WTC11 (cell line): ENCODE results near the gene LRP11.

Source experiments
- CTCF ChIP-seq: fragments of 200-600 bp; IDR thresholded peaks from 2 replicates; pipeline ENCODE4 v1.8.0; 2022; ENCODE audit warnings: antibody characterized with exemption
- NR2C2 ChIP-seq: sonication (generic); formaldehyde crosslinking; IDR thresholded peaks from 2 replicates; pipeline ENCODE4 v1.8.0; 2022; ENCODE audit warnings: mild to moderate bottlenecking, missing genetic modification reagents
- ZNF317 ChIP-seq: sonication (generic); formaldehyde crosslinking; IDR thresholded peaks from 2 replicates; pipeline ENCODE4 v1.8.1; 2023; ENCODE audit warnings: low read depth, mild to moderate bottlenecking, moderate library complexity, missing genetic modification reagents, borderline replicate concordance
- TF ChIP-seq, protein P1 (sequence below): sonication (generic); formaldehyde crosslinking; IDR thresholded peaks from 2 replicates; pipeline ENCODE4 v1.8.0; 2022; ENCODE audit warnings: mild to moderate bottlenecking, missing genetic modification reagents

DNA sequence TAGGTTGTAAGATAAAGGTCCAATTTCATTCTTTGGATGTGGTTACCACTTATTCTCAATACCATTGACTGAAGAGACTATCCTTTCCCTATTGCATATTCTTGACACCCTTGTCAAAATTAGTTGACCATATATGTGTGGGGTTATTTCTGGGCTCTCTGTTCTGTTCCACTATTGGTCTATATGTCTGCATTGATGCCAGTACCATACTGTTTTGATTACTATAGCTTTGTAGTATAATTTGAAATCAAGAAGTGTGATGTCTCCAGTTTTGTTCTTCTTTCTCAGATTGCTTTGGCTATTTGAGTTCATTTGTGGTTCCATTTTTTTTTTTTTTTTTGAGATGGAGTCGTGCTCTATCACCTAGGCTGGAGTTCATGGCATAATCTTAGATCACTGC is 8.1 kb upstream of the LRP11 start:
- TF ChIP-seq CTCF (no peak), ZNF317 (CRISPR knock-in tag) (no peak), NR2C2 (CRISPR knock-in tag) (no peak)
- TF ChIP-seq, protein P1, sequence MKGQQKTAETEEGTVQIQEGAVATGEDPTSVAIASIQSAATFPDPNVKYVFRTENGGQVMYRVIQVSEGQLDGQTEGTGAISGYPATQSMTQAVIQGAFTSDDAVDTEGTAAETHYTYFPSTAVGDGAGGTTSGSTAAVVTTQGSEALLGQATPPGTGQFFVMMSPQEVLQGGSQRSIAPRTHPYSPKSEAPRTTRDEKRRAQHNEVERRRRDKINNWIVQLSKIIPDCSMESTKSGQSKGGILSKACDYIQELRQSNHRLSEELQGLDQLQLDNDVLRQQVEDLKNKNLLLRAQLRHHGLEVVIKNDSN, result no peak
